GM12891 (cell line): ENCODE data around the gene KHK.

Experiments used
- POLR2A ChIP-seq: IDR thresholded peaks from 2 replicates; pipeline ENCODE4 v1.6.1; 2011; ENCODE audit warnings: low read depth, low read length, control low read depth
- POLR2AphosphoS5 ChIP-seq: IDR thresholded peaks from 2 replicates; pipeline ENCODE4 v1.6.1; 2011; ENCODE audit warnings: low read depth, low read length, control low read depth
- POU2F2 ChIP-seq: IDR thresholded peaks from 2 replicates; pipeline ENCODE4 v1.6.1; 2011; ENCODE audit warnings: low read depth, mild to moderate bottlenecking, control low read depth, low read length, moderate library complexity
- SPI1 ChIP-seq: IDR thresholded peaks from 2 replicates; pipeline ENCODE4 v1.6.1; 2011; ENCODE audit warnings: low read depth, low read length, control low read depth
- TAF1 ChIP-seq: IDR thresholded peaks from 2 replicates; pipeline ENCODE4 v1.6.1; 2011; ENCODE audit warnings: low read depth, low read length, control low read depth

DNA sequence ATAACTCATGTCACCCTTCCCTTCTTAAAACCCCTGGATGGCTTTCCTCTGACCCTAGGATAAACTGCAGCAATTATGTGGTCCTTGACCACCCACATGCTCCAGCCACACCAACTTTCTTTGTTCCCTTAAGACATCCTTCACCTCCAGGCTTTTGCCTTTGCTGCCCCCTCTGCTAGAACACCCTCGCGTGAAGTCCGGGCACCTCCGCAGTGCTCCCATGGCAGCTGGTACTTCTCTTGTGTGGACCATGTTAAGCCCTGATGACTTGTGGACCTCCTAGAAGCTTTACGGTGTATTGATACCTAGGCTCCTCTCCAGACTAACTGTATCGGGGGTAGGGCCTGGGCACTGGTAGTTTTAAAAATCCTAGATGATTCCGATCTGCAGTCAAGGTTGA is 36.2 kb downstream of the KHK start:
- no peak for TF ChIP-seq TAF1
- TF ChIP-seq POLR2A, result no peak
- TF ChIP-seq POLR2AphosphoS5, result no peak
- TF ChIP-seq SPI1, result no peak
- no peak for TF ChIP-seq POU2F2
